Loucy (cell line): ENCODE measurements around the gene SLC35F1.

Experiments used
- H2AFZ ChIP-seq: fragments of 200-600 bp; sonication (generic); 2 replicates; pipeline ENCODE4 v1.6.0; 2016; ENCODE audit warnings: antibody characterized with exemption, mild to moderate bottlenecking, low read length, moderate library complexity
- H3F3A ChIP-seq: fragments of 200-600 bp; 2 replicates; pipeline ENCODE4 v1.6.0; 2016; ENCODE audit warnings: antibody characterized with exemption, low read depth, mild to moderate bottlenecking
- H3K27me3 ChIP-seq: fragments of 200-600 bp; sonication (generic); 2 replicates; pipeline ENCODE4 v1.6.1; 2014; ENCODE audit warnings: low read length, mild to moderate bottlenecking; ENCODE audit not compliant: insufficient read depth, poor library complexity, severe bottlenecking
- H3K36me3 ChIP-seq: fragments of 200-600 bp; sonication (generic); 2 replicates; pipeline ENCODE4 v1.6.1; 2016; ENCODE audit warnings: low read length; ENCODE audit not compliant: insufficient read depth
- H3K4me1 ChIP-seq: fragments of 200-600 bp; sonication (generic); 2 replicates; pipeline ENCODE4 v1.5.1; 2014; ENCODE audit warnings: low read length, mild to moderate bottlenecking; ENCODE audit not compliant: insufficient read depth, poor library complexity, severe bottlenecking
- H3K4me2 ChIP-seq: fragments of 200-600 bp; sonication (generic); 2 replicates; pipeline ENCODE4 v1.6.0; 2014; ENCODE audit warnings: antibody characterized with exemption, low read length, low read depth, mild to moderate bottlenecking; ENCODE audit not compliant: poor library complexity, severe bottlenecking
- H3K4me3 ChIP-seq: fragments of 200-600 bp; sonication (generic); 2 replicates; pipeline ENCODE4 v1.5.1; 2014; ENCODE audit warnings: low read length, mild to moderate bottlenecking, mixed read lengths; ENCODE audit not compliant: poor library complexity, severe bottlenecking
- H3K79me2 ChIP-seq: fragments of 200-600 bp; sonication (generic); 2 replicates; pipeline ENCODE4 v1.6.1; 2014; ENCODE audit warnings: low read length; ENCODE audit not compliant: insufficient read depth
- H3K9ac ChIP-seq: fragments of 200-600 bp; sonication (generic); 2 replicates; pipeline ENCODE4 v1.6.0; 2014; ENCODE audit warnings: mild to moderate bottlenecking, low read depth, low read length, moderate library complexity; ENCODE audit not compliant: poor library complexity, severe bottlenecking
- H3K9me2 ChIP-seq: fragments of 200-600 bp; sonication (generic); replicated peaks from 2 replicates; pipeline ENCODE4 v1.6.1; 2016; ENCODE audit warnings: low read depth, low read length, mixed read lengths
- H3K9me3 ChIP-seq: fragments of 200-600 bp; sonication (generic); 2 replicates; pipeline ENCODE4 v1.6.1; 2014; ENCODE audit warnings: mild to moderate bottlenecking, antibody characterized with exemption, low read length, low read depth; ENCODE audit not compliant: insufficient read depth
- H4K20me1 ChIP-seq: fragments of 200-600 bp; sonication (generic); 2 replicates; pipeline ENCODE4 v1.6.0; 2014; ENCODE audit warnings: antibody characterized with exemption, low read length, mild to moderate bottlenecking; ENCODE audit not compliant: insufficient read depth, poor library complexity, severe bottlenecking
- EZH2phosphoT487 ChIP-seq: fragments of 200-600 bp; IDR thresholded peaks from 2 replicates; pipeline ENCODE4 v1.6.1; 2018; ENCODE audit warnings: antibody characterized with exemption, mild to moderate bottlenecking, moderate library complexity, borderline replicate concordance
- TF ChIP-seq, protein P1 (sequence below): fragments of 200-600 bp; sonication (generic); conservative IDR thresholded peaks from 2 replicates; pipeline ENCODE4 v1.5.1; 2014; ENCODE audit warnings: mild to moderate bottlenecking, antibody characterized with exemption, low read length

Gene SLC35F1

DNA sequence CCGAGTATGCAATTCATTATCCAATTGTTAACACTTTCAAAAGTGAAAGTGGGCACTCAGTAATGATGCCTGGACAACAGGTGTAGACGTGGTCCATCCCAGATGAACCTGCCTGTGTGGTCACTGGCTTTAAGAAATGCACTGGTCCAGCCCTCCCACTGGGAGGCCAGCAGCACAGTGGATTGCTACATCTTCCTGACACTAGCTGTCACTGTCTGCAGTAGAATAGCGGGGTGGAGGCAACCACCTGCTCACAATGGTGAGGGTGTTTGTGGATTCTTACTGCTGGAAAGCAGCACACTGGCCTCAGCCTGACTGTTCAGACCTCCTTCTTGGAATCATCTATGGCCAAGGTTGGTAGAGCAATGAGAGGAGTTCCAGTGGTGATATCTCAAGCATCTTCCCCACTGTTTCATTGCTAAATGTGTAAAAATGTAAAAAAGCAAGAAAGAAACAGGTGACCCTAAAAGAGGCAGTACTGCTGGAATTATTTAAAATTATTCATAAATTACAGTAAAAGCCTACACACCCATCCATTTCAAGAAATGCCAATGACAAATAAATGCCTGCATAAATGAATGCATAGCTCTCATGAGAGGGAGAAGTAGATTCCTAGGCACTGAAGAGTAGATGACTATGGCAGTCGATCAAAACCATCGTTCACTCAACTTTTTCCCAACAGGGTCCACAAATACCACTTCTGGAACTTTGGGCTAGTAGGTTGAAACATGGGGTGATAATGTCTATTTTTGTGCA is 413.0 kb downstream of the SLC35F1 start:
- Histone ChIP-seq H3K79me2 (no peaks in the 10 kb centered on the region), H3K9ac (no peak overlapping the region), H3F3A (no peaks in the 10 kb centered on the region), H3K27me3 (no peaks in the 10 kb centered on the region), H3K4me2 (no peak overlapping the region), H2AFZ (no peak overlapping the region), H3K36me3 (no peaks in the 10 kb centered on the region), H4K20me1 (no peaks in the 10 kb centered on the region), H3K4me3 (no peak overlapping the region), H3K4me1 (no peaks in the 10 kb centered on the region), H3K9me2 (no peaks in the 10 kb centered on the region), H3K9me3 (no peaks in the 10 kb centered on the region)
- TF ChIP-seq, protein P1, sequence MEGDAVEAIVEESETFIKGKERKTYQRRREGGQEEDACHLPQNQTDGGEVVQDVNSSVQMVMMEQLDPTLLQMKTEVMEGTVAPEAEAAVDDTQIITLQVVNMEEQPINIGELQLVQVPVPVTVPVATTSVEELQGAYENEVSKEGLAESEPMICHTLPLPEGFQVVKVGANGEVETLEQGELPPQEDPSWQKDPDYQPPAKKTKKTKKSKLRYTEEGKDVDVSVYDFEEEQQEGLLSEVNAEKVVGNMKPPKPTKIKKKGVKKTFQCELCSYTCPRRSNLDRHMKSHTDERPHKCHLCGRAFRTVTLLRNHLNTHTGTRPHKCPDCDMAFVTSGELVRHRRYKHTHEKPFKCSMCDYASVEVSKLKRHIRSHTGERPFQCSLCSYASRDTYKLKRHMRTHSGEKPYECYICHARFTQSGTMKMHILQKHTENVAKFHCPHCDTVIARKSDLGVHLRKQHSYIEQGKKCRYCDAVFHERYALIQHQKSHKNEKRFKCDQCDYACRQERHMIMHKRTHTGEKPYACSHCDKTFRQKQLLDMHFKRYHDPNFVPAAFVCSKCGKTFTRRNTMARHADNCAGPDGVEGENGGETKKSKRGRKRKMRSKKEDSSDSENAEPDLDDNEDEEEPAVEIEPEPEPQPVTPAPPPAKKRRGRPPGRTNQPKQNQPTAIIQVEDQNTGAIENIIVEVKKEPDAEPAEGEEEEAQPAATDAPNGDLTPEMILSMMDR: peak; percentile 32
- no peak for TF ChIP-seq EZH2phosphoT487

DNA sequence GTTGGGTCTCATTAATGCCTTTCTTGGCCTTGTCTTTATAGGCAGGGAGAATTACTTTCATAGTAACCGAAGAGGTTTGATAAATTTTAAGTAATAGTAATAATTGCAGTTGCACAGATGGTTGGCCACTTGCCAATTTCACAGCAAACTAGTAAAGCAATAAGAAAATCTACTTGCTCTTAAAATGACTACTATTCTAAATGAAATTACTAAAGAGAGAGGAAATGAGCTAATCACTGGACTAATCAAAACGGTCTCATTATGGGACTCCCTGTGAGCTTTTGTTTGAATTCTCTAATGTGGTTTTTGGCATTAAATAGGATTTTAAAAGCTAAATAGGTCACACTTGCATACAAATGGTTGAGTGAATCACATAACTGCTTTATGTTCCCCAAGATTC is 413.6 kb downstream of the SLC35F1 start:
- Histone ChIP-seq H3F3A (no peaks in the 10 kb centered on the region), H3K4me3 (no peak overlapping the region), H3K27me3 (no peaks in the 10 kb centered on the region), H3K9me2 (no peaks in the 10 kb centered on the region), H3K9ac (no peak overlapping the region), H3K9me3 (no peaks in the 10 kb centered on the region), H3K4me1 (no peaks in the 10 kb centered on the region), H3K36me3 (no peaks in the 10 kb centered on the region), H4K20me1 (no peaks in the 10 kb centered on the region), H3K79me2 (no peaks in the 10 kb centered on the region), H2AFZ (no peak overlapping the region), H3K4me2 (no peak overlapping the region)
- TF ChIP-seq, protein P1: no peak
- TF ChIP-seq EZH2phosphoT487: no peak

DNA sequence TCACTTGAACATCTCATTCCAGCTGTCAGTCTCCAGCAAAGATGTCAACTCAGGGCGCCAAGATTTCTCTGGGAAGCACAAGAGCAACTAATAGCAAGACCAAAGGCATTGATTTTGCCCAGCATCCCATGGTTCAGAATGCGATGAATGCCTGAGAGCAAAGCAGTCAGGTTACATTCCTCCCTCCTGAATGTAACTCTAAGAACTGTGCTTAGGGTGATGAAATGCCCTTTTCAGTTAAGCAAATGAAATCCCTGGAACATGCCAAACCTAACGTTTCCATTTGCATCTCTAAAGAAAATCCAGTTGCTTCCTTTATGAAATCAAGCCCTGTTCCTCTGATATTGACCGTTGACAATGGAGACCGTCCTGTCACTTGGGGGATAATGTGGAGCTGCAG is 417.1 kb downstream of the SLC35F1 start:
- no peak overlapping the region for H3K4me3 ChIP-seq
- no peaks in the 10 kb centered on the region for H3K36me3 ChIP-seq
- TF ChIP-seq, protein P1: no peak
- TF ChIP-seq EZH2phosphoT487: no peak
- H3K79me2 ChIP-seq: no peaks in the 10 kb centered on the region
- H3K4me2 ChIP-seq: no peak overlapping the region
- H3K9ac ChIP-seq: no peak overlapping the region
- no peak overlapping the region for H2AFZ ChIP-seq
- H3K9me2 ChIP-seq: no peaks in the 10 kb centered on the region
- no peaks in the 10 kb centered on the region for H4K20me1 ChIP-seq
- H3K9me3 ChIP-seq: no peaks in the 10 kb centered on the region
- no peaks in the 10 kb centered on the region for H3K4me1 ChIP-seq
- H3F3A ChIP-seq: no peaks in the 10 kb centered on the region
- no peaks in the 10 kb centered on the region for H3K27me3 ChIP-seq
